IMR-90 (cell line): ENCODE measurements around the gene ANKRD65. TPM values are rescaled to one million over a fixed set of nuclear protein-coding genes. Genes with fewer than 3 reads are reported as not detected.

ENCODE experiments used
- ATAC-seq: fragments of 200-7000 bp; cut with Tn5 transposase; 2 replicates; pipeline ENCODE4 v1.9.1; 2020; ENCODE audit warnings: low read depth, mild to moderate bottlenecking, moderate library complexity
- BruUV-seq: library from RNA; stranded (reverse); fragments of 400-500 nt; replicated peaks from 2 replicates; lab custom pipeline; 2021; lab: Mats Ljungman, UMichigan
- CTCF ChIA-PET: fragments of 300-600 bp; formaldehyde crosslinking; extraction: SDS; loops from one replicate; lab custom pipeline; 2021; ENCODE audit warnings: antibody characterized with exemption; lab: Yijun Ruan, JAX
- POLR2A ChIA-PET: fragments of 300-600 bp; sonication (Branson Sonifier 250); formaldehyde crosslinking; loops from one replicate; lab custom pipeline; 2022; ENCODE audit warnings: antibody characterized with exemption; ENCODE audit not compliant: unreplicated experiment; lab: Charles Lee
- DNase-seq: peaks from one replicate; pipeline ENCODE4 v3.0.0; 2013
- H2AFZ ChIP-seq: replicated peaks from 2 replicates; pipeline ENCODE3; 2013; ENCODE audit warnings: low read length, mild to moderate bottlenecking; ENCODE audit not compliant: poor library complexity
- H2AK5ac ChIP-seq: 2 replicates; pipeline ENCODE4 v1.6.1; 2013; ENCODE audit warnings: low read depth, low read length, inconsistent platforms
- H2AK9ac ChIP-seq: replicated peaks from 2 replicates; pipeline ENCODE3; 2013; ENCODE audit warnings: mild to moderate bottlenecking, low read depth, low read length, moderate library complexity; ENCODE audit not compliant: poor library complexity
- H2BK120ac ChIP-seq: 2 replicates; pipeline ENCODE4 v1.6.1; 2013; ENCODE audit warnings: low read depth, low read length, inconsistent platforms
- H2BK15ac ChIP-seq: 3 replicates; pipeline ENCODE4 v1.6.1; 2013; ENCODE audit warnings: low read depth, low read length, inconsistent platforms
- H2BK20ac ChIP-seq: 2 replicates; pipeline ENCODE4 v1.6.1; 2013; ENCODE audit warnings: low read depth, mild to moderate bottlenecking, inconsistent platforms, low read length, moderate library complexity
- H2BK5ac ChIP-seq: 2 replicates; pipeline ENCODE4 v1.6.1; 2013; ENCODE audit warnings: mild to moderate bottlenecking, low read depth, low read length, inconsistent platforms; ENCODE audit not compliant: poor library complexity, severe bottlenecking
- H3K14ac ChIP-seq: replicated peaks from 2 replicates; pipeline ENCODE4 v1.6.1; 2013; ENCODE audit warnings: low read depth, low read length, inconsistent platforms
- H3K18ac ChIP-seq: 2 replicates; pipeline ENCODE4 v1.6.1; 2013; ENCODE audit warnings: low read depth, low read length, control low read depth
- H3K23ac ChIP-seq: 2 replicates; pipeline ENCODE4 v1.6.1; 2013; ENCODE audit warnings: low read depth, low read length, inconsistent platforms
- H3K27ac ChIP-seq: 2 replicates; pipeline ENCODE4 v1.5.1; 2013; ENCODE audit warnings: mild to moderate bottlenecking, control low read depth, low read length; ENCODE audit not compliant: insufficient read depth
- H3K27me3 ChIP-seq: 2 replicates; pipeline ENCODE4 v1.6.1; 2013; ENCODE audit warnings: low read length; ENCODE audit not compliant: control insufficient read depth, insufficient read depth
- H3K36me3 ChIP-seq: 2 replicates; pipeline ENCODE4 v1.6.1; 2013; ENCODE audit warnings: low read length, mixed read lengths; ENCODE audit not compliant: control insufficient read depth, insufficient read depth
- H3K4ac ChIP-seq: 2 replicates; pipeline ENCODE4 v1.6.1; 2013; ENCODE audit warnings: low read depth, low read length, inconsistent platforms
- H3K4me1 ChIP-seq: 2 replicates; pipeline ENCODE4 v1.6.1; 2013; ENCODE audit warnings: low read length, mixed read lengths; ENCODE audit not compliant: control insufficient read depth, insufficient read depth
- H3K4me2 ChIP-seq: 2 replicates; pipeline ENCODE4 v1.6.1; 2013; ENCODE audit warnings: low read depth, mild to moderate bottlenecking, control low read depth, low read length, moderate library complexity
- H3K4me3 ChIP-seq: 2 replicates; pipeline ENCODE4 v1.5.1; 2013; ENCODE audit warnings: low read depth, mild to moderate bottlenecking, control low read depth, low read length, moderate library complexity; ENCODE audit not compliant: insufficient read depth
- H3K56ac ChIP-seq: 2 replicates; pipeline ENCODE4 v1.6.1; 2013; ENCODE audit warnings: low read length, inconsistent platforms; ENCODE audit not compliant: insufficient read depth; ENCODE audit errors: extremely low read depth
- H3K79me1 ChIP-seq, 2 experiments: 2 replicates each; pipeline ENCODE4 v1.6.1; 2013; ENCODE audit warnings: low read length in 2 of 2, inconsistent platforms in 1 of 2, low read depth in 1 of 2
- H3K9ac ChIP-seq: 2 replicates; pipeline ENCODE4 v1.6.1; 2013; ENCODE audit warnings: low read depth, low read length, control low read depth
- H3K9me1 ChIP-seq: 2 replicates; pipeline ENCODE4 v1.6.1; 2013; ENCODE audit warnings: low read length, inconsistent platforms; ENCODE audit not compliant: insufficient read depth
- H3K9me3 ChIP-seq: 2 replicates; pipeline ENCODE4 v1.6.1; 2013; ENCODE audit warnings: low read length; ENCODE audit not compliant: control insufficient read depth, insufficient read depth
- H4K20me1 ChIP-seq: 2 replicates; pipeline ENCODE4 v1.6.1; 2013; ENCODE audit warnings: low read length, inconsistent platforms; ENCODE audit not compliant: insufficient read depth
- H4K5ac ChIP-seq: 2 replicates; pipeline ENCODE4 v1.6.1; 2013; ENCODE audit warnings: mild to moderate bottlenecking, low read depth, low read length, control low read depth
- H4K8ac ChIP-seq, 2 experiments: 2 replicates each; pipeline ENCODE4 v1.6.1; 2013; ENCODE audit warnings: low read depth in 2 of 2, low read length in 2 of 2, control low read depth in 1 of 2, inconsistent platforms in 1 of 2
- H4K91ac ChIP-seq: 2 replicates; pipeline ENCODE4 v1.6.1; 2013; ENCODE audit warnings: low read depth, low read length, inconsistent platforms; ENCODE audit not compliant: insufficient read depth
- BHLHE40 ChIP-seq: fragments of 150-350 bp; IDR thresholded peaks from 2 replicates; pipeline ENCODE4 v1.6.1; 2016; ENCODE audit warnings: mild to moderate bottlenecking, low read depth, low read length
- CEBPB ChIP-seq: IDR thresholded peaks from 2 replicates; pipeline ENCODE4 v1.6.1; 2012; ENCODE audit warnings: low read depth, low read length, improper control_type of control experiment
- FOS ChIP-seq: fragments of 150-350 bp; IDR thresholded peaks from 2 replicates; pipeline ENCODE4 v1.6.1; 2016; ENCODE audit warnings: low read depth, low read length
- MAFK ChIP-seq: IDR thresholded peaks from 2 replicates; pipeline ENCODE4 v1.6.1; 2012; ENCODE audit warnings: low read depth, low read length, improper control_type of control experiment
- MAZ ChIP-seq: IDR thresholded peaks from 2 replicates; pipeline ENCODE4 v1.6.1; 2012; ENCODE audit warnings: low read depth, mild to moderate bottlenecking, low read length, improper control_type of control experiment, moderate library complexity, borderline replicate concordance
- MXI1 ChIP-seq: IDR thresholded peaks from 2 replicates; pipeline ENCODE4 v1.6.1; 2012; ENCODE audit warnings: low read depth, mild to moderate bottlenecking, low read length, moderate library complexity, borderline replicate concordance
- NFE2L2 ChIP-seq: fragments of 150-350 bp; IDR thresholded peaks from 2 replicates; pipeline ENCODE4 v1.6.1; 2016; ENCODE audit warnings: low read depth, mild to moderate bottlenecking, low read length
- POLR2A ChIP-seq: IDR thresholded peaks from 2 replicates; pipeline ENCODE4 v1.6.1; 2012; ENCODE audit warnings: mild to moderate bottlenecking, low read depth, low read length
- RAD21 ChIP-seq: IDR thresholded peaks from 2 replicates; pipeline ENCODE4 v1.6.1; 2012; ENCODE audit warnings: low read length, improper control_type of control experiment
- RCOR1 ChIP-seq: IDR thresholded peaks from 2 replicates; pipeline ENCODE4 v1.6.1; 2012; ENCODE audit warnings: mild to moderate bottlenecking, low read length, improper control_type of control experiment; ENCODE audit not compliant: insufficient replicate concordance
- RFX5 ChIP-seq: IDR thresholded peaks from 2 replicates; pipeline ENCODE4 v1.8.0; 2012; ENCODE audit warnings: low read depth, mild to moderate bottlenecking, low read length, moderate library complexity
- WGBS, 2 experiments: methylation state at CpG; one replicate each; pipeline versions ENCODE4 v1.1.5 to v1.1.7; 2013; ENCODE audit warnings: missing lambda C conversion rate in 2 of 2; ENCODE audit not compliant: insufficient read length in 1 of 2; ENCODE audit errors: extremely low coverage in 2 of 2; 5-methylcytosine and 5-hydroxymethylcytosine counted together
- dilution Hi-C: fragments of 300-500 bp; cut with HindIII; formaldehyde crosslinking; loops from one replicate; pipeline ENCODE4 v1.14.3; 2018; ENCODE audit warnings: low sequenced_read_pairs; ENCODE audit not compliant: unreplicated experiment
- in situ Hi-C: fragments of 300-500 bp; cut with MboI; formaldehyde crosslinking; loops from 3 replicates; pipeline ENCODE4 v1.14.3; 2019; ENCODE audit warnings: low sequenced_read_pairs, inconsistent platforms, mixed read lengths
- intact Hi-C: fragments of 100-400 bp; cut with micrococcal nuclease; formaldehyde crosslinking; loops from 2 replicates; pipeline ENCODE4 v1.10.0; 2022
- polyA plus RNA-seq, 3 experiments: library from polyadenylated mRNA; depleted of rRNA; stranded (reverse); fragments of >200 nt; gene quantifications; 2 replicates each; pipeline ENCODE4 v1.2.3, GENCODE V29; 2012; ENCODE audit warnings: low replicate concordance in 1 of 3
- total RNA-seq: library from RNA; depleted of rRNA; stranded (reverse); fragments of >200 nt; gene quantifications from 2 replicates; pipeline ENCODE4 v1.2.3, GENCODE V29; 2012
- TF ChIP-seq, protein P1 (sequence below): conservative IDR thresholded peaks from 2 replicates; pipeline ENCODE4 v1.5.1; 2012; ENCODE audit warnings: mild to moderate bottlenecking, low read depth, low read length, improper control_type of control experiment

ANKRD65 gene
- total and polyA plus RNA-seq, 2 of the 4 experiments (the other 2 are of a cell fraction) = 0.09 TPM; not detected in 1

DNA sequence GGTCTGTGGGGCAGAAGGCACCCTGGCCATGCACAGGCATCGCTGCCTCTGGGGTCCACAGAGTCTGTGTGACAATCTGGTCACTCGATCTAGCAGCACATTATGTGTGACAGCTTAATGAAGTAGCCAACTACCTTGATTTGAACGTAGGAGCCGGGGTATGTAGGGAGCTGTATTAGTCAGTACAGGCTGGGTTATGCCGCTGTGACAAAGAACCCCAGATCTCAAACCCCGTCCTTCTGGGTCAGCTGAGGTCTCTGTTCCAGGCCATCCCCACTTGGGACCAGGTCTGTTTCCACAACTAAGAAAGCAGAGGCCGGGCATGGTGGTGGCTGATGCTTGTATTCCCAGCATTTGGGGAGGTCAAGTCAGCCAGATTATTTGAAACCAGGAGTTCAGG is 42.2 kb upstream of the ANKRD65 start:
- TF ChIP-seq MXI1 (no peak), MAZ (no peak), RAD21 (no peak), NFE2L2 (no peak), BHLHE40 (no peak), FOS (no peak), POLR2A (no peak), MAFK (no peak), RCOR1 (no peak), RFX5 (no peak), CEBPB (no peak)
- TF ChIP-seq, protein P1, sequence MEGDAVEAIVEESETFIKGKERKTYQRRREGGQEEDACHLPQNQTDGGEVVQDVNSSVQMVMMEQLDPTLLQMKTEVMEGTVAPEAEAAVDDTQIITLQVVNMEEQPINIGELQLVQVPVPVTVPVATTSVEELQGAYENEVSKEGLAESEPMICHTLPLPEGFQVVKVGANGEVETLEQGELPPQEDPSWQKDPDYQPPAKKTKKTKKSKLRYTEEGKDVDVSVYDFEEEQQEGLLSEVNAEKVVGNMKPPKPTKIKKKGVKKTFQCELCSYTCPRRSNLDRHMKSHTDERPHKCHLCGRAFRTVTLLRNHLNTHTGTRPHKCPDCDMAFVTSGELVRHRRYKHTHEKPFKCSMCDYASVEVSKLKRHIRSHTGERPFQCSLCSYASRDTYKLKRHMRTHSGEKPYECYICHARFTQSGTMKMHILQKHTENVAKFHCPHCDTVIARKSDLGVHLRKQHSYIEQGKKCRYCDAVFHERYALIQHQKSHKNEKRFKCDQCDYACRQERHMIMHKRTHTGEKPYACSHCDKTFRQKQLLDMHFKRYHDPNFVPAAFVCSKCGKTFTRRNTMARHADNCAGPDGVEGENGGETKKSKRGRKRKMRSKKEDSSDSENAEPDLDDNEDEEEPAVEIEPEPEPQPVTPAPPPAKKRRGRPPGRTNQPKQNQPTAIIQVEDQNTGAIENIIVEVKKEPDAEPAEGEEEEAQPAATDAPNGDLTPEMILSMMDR = no peak
- no TSS peak for BruUV-seq

More for the DNA sequence above, 42.2 kb upstream of the ANKRD65 start:
- Histone ChIP-seq H3K4me2 (no peak overlapping the region), H3K14ac (no peak overlapping the region), H4K20me1 (no peaks in the 10 kb centered on the region), H4K8ac (no peak overlapping the region), H2BK5ac (no peak overlapping the region), H2BK120ac (no peak overlapping the region), H3K9me1 (no peaks in the 10 kb centered on the region), H2BK20ac (no peak overlapping the region), H3K79me1 (no peaks in the 10 kb centered on the region), H3K4ac (no peak overlapping the region), H3K36me3 (no peaks in the 10 kb centered on the region), H2AK9ac (no peak overlapping the region), H2AFZ (no peak overlapping the region), H3K4me3 (no peak overlapping the region), H2AK5ac (no peak overlapping the region), H3K27me3 (no peaks in the 10 kb centered on the region), H3K23ac (no peak overlapping the region), H3K27ac (no peak overlapping the region), H3K18ac (no peak overlapping the region), H4K91ac (no peak overlapping the region), H3K56ac (no peak overlapping the region), H4K5ac (no peak overlapping the region), H3K9me3 (no peaks in the 10 kb centered on the region), H3K4me1 (no peaks in the 10 kb centered on the region), H2BK15ac (no peak overlapping the region), H3K9ac (no peak overlapping the region)
- POLR2A ChIA-PET = no interaction called here
- DNase-seq (no peak), ATAC-seq (no peak)
- in situ Hi-C loops = no loop called here
- CTCF ChIA-PET = no interaction called here
- dilution Hi-C loops = no loop called here
- no CpG with 5 or more reads among the region's 7 CpGs for WGBS, 2 experiments
- intact Hi-C loops = no loop called here
